Activated CD8-positive, alpha-beta memory T cell treated with anti-CD3 and anti-CD28 coated beads for 24 hours (primary cell): ENCODE measurements around the gene ILRUN.
"Not testable (repeated sequence)": the region's sequence is repeated elsewhere in the genome, so short reads cannot be mapped to it uniquely, and the experiment has no call there.

ENCODE experiments used
- DNase-seq: peaks from one replicate; pipeline ENCODE4 v3.0.0-alpha.2; 2020

Gene ILRUN

DNA sequence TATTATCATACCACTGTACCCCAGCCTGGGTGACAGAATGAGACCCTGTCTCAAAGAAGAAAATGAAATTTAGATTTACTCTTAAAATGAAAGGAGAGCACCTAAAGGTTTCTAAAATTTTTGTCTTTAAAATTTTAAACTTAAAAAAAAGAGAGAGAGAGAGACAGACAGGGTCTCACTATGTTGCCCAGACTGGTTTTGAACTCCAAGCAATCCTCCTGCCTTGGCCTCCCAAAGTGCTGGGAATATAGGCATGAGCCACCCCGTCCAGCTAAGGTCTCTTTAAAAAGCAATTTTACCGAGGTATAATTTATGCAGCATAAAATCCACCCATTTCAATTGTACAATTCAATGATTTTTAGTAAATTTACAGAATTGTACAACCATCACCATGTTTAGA is 33.2 kb downstream of the ILRUN start:
- no peak for DNase-seq

DNA sequence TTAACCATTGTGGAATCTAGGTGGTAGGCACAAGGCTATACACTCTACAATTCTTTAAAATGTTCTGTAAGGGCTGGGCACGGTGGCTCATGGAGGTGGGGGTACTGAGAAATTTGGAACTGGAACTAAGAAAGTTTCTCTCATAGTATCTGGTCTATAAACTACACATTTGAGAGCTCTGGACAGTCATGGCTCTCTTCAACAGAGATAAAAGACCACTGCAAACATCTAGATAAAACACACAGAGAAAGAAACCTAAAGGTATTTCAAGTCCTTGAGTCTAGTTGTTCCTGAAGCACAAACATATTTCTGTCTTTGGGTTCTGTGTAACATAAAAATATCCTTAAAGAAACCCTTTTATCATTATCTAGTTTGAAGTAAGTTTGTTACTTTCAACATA is 35.2 kb downstream of the ILRUN start:
- no peak for DNase-seq

DNA sequence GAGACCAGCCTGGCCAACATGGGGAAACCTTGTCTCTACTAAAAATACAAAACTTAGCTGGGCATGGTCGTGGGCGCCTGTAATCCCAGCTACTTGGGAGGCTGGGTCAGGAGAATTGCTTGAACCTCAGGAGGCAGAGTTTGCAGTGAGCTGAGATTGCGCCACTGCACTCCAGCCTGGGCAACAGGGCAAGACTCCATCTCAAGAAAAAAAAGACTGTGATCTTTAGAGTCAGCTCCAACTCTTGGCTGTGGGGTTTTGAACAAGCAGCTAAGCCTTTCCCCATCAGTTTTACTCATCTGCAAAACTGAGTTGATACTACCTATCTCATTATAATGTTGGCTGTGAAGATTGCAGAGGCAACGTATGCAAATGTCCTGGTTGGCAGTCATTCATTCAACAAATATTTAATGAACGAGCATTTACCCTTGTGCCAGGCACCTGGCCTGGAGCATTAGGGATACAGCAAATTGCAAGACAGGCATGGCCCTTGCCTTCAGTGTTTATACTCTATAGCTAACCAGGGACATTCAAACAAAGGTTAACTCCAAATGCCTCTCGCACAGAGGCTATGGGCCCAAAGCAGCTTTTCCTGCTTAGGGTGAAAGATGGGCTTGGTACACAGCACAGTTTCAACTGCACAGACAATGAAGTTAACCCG is 37.8 kb downstream of the ILRUN start:
- no peak for DNase-seq

DNA sequence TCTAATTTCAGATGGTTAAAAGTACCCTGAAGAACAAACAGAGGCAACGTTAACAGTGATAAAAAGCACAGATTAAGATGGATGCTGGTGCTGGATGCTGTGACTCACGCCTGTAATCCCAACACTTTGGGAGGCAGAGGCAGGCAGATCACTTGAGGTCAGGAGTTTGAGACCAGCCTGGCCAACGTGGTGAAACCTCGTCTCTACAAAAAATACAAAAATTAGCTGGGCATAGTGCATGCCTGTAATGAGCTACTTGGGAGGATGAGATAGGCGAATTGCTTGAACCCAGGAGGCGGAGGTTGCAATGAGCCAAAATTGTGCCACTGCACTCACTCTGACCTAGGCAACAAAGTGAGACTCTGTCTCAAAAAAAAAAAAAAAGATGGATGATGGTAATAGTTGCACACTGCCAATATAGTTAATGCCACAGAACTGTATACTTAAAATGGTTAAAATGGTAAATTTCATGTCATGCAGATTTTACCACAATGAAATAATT is 38.5 kb downstream of the ILRUN start:
- DNase-seq: not testable (repeated sequence)

DNA sequence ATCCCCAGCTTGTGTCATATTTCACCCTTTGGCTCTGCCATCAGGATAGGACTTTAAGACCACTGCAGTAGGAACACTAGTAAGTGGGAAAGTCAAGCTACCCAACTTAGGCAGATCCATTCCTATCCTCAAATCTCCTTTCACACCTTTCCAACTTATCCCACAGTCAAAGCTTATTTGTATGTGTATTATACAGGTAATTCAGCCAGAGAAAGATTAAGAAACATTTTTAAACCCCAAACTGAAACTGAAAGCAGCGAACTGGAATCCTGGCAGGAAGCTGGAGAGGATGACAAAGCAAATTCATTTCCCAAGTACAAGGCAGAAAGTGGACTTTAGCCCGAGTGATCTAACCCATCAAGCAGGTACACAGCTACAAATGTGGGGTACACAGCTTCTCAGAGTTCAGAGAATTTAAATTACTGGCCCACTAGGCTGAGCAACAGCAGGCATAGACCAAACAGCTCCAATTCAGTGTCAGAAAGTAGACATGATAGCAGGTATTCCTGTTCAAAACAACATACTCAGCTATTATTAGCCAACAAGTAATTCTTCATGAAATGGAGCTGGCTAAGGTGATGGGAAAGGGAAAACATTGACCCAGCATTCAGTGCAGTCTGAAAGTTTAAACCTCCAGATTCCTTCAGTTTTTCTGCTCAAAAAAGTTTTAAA is 39.1 kb downstream of the ILRUN start:
- DNase-seq: no peak

DNA sequence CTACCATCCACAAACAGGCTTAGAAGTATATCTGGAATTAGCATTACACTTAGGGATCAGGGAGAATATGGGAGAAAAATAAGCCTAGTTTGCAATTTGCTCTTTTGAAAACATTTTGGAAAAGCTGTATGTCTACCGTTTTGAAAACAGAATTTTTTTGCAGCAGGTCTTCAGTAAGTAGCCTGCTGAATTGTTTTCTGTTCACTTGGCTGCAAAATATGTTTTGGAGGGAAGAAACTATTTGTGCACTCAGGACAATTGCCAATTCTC is 39.6 kb downstream of the ILRUN start:
- DNase-seq: no peak

DNA sequence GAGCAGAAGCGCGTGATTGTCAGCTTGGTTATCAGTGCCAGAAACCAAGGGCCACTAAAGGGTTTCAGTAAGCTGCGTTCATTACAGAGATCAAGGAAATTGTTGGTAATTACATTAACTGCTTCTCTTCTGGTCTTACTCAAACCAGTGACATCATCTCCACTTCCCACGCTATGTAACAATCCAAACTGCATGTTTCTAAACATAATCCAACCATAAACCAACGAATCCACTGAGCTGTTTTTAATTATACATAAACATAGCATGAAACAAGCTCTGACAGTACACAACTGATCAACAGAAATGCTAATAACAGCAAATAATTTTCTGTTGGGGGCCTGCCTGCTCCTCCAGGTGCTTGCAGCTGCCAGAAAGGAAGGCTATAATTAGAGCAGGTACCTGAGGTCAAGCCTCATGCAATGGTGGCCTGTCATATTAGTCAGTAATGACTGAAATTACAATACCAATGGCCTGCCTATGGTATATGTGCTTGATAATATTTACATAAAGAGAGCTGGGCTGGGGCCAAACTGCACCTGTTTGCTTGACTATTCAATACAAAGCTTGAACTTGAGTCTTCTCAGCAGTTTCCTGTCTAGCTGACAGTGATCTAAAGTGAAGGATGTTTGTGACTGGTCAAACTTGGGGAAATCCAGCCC is 40.1 kb downstream of the ILRUN start:
- DNase-seq: no peak

DNA sequence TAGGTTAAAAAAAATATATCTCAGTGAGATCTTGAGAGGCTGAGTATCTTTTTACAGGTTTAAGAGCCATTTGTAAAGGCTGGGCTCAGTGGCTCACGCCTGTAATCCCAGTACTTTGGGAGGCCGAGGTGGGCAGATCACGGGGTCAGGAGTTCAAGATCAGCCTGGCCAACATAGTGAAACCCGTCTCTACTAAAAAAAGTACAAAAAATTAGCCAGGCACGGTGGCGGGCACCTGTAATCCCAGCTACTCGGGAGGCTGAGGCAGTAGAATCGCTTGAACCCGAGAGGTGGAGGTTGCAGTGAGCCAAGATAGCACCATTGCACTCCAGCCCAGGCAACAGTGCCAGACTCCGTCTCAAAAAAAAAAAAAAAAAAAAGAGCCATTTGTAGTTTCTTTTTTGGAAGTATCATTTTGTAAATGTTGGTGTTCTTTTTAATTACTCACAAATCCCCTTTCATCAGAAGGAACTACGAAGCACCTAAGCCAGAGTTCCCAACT is 40.6 kb downstream of the ILRUN start:
- not testable (repeated sequence) for DNase-seq

DNA sequence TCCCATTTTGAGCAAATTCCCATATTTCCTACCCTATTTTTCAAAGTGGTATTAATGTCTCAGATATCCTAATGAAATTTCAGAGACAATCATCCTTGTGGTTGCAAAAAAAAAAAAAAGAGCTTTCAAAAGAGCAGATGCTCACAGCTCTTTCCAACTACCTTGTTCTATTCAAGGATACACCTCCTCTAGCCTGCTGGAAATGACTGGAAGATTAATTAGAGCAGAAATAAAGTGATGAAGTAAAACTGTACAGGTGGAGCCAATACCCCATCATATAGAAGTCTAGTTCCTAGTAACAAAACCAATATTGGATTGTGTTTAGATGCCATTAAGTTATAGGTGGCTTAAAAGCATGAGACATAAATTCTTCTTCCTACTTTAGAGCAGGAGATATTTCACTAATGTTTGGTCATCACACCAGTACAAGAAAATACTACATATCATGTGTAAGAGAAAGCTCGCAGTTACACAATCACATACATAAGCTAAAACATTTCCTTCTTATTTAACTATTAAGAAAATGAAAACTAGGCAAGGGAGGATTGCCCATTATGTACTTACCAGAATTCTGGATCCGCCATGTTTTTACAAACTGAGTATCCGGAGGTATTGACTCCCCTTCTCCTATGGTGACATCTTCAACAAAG is 42.4 kb downstream of the ILRUN start:
- no peak for DNase-seq

DNA sequence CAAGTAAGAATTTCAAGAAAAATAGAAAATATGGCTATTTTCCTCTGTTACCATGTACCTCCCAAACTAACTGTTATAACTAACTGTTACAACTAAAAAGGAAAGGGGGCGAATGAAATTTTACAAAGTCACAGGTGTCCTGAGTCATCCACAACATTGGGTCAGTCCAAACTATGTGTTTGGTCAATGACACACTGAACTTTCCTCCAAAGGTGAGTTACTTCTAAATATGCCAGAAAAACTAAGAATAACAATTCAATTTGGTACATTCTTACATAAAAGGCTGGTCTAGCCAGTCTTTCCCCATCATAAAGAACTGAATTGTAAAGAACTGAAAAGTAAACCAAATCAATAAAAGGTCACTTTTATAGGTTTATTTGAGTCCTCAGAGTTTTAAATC is 44.3 kb downstream of the ILRUN start:
- no peak for DNase-seq

DNA sequence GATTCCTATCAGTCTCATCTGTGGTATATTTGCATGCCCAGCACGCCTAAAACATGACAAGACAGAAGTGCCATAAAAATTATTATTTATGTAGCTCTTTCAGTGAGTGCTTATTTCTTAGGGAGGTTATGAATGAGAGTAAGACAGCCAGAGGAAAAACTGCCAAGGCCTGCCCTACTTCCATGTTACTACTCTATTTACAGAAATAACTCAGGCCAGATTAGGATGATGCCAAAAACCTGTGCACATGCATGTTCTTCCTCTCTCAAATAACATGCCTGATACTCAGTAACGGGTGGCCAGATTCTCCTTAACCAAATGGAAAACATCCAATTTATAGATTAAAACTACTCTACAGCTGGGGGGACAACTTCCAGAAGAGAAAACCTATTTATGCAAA is 45.7 kb downstream of the ILRUN start:
- no peak for DNase-seq

DNA sequence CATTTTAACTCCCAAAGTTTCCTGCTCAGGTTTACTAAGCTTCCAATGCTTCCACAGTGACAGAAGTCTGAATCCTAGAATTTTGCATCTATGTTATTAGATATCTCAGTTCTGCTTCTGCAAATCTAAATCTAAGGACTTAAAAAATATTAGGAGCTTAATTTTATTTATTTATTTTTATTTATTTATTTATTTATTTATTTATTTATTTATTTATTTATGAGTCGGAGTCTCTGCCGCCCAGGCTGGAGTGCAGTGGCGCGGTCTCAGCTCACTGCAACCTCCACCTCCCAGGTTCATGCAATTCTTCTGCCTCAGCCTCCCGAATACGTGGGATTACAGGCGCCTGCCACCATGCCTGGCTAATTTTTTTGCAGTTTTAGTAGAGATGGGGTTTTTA is 46.3 kb downstream of the ILRUN start:
- not testable (repeated sequence) for DNase-seq

DNA sequence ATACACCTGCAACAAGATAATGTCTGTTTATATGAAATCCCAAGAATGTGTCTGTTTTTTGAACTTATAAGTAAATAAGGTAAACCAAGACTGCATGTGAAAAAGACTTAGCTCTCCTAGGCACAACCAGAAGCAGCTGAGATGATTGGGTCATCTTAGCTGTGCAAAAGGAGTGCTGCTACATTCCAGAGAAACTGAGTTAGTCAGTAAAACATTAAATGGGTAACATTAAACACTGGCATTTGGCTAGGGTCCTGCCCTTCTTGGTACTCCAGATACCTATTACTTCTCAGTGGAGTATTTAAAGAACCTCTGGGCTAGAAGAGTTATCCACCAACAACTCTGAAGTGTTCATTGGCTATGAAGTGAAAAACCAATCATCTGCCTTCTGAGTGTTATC is 47.8 kb downstream of the ILRUN start:
- no peak for DNase-seq
